A549 treated with GW870086 at 1 μM for 4 hours (cell line): ENCODE results near the gene COL3A1. TPM values are rescaled to one million over a fixed set of nuclear protein-coding genes. Genes with fewer than 3 reads are reported as not detected.

Experiments
- total RNA-seq: library from RNA; stranded (reverse); fragments of 200-300 nt; extraction: Qiagen RNA extraction; gene quantifications from 5 replicates; pipeline ENCODE4 v1.2.3, GENCODE V29; 2022; ENCODE audit warnings: low read depth

The COL3A1 gene
- 0.09 to 0.26 TPM (median 0.17 TPM) in 5 replicates for total RNA-seq

DNA sequence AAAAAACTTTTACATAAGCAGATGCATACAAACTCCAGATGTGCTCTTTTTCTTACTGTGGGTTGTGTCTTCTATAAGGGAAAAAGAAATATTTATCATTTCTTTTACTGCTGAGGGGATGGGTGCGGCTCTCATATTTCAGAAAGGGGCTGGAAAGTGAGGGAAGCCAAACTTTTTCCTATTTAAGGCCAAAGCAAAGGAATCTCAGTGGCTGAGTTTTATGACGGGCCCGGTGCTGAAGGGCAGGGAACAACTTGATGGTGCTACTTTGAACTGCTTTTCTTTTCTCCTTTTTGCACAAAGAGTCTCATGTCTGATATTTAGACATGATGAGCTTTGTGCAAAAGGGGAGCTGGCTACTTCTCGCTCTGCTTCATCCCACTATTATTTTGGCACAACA is at the start of gene COL3A1:
Gene COL3A1, plus strand, starts transcription at position 210 of the 400 bp plus-strand sequence. Its CDS starts 117 bp downstream, at position 327.

Other genes starting within 250 kb of the COL3A1 start
- 41.6 to 76.5 TPM (median 71.6 TPM) in 5 replicates for gene COL5A2, start 205.4 kb downstream of the COL3A1 start, total RNA-seq